Daoy (cell line): ENCODE measurements around the gene FYCO1. TPM values are rescaled to one million over a fixed set of nuclear protein-coding genes. Genes with fewer than 3 reads are reported as not detected.

Source experiments
- DNase-seq: peaks from one replicate; pipeline ENCODE4 v3.0.0-alpha.2; 2015; ENCODE audit warnings: low read depth
- total RNA-seq: library from RNA; depleted of rRNA; stranded (reverse); fragments of >200 nt; shearing (Covaris generic); gene quantifications from 2 replicates; pipeline ENCODE4 v1.2.3, GENCODE V29; 2014

Gene FYCO1
- total RNA-seq, 1 experiment from 2014 or later = 3.3 TPM

- DNase-seq = no peak
Measured at GRCh38 chr3:45984331-45985312, 11.0 kb downstream of the FYCO1 start.

GRCh38 chr3:45983770-45984169 lies 11.9 kb downstream of the FYCO1 start:
- DNase-seq = no peak

GRCh38 chr3:45981346-45982074 lies 14.1 kb downstream of the FYCO1 start:
- no peak for DNase-seq

- no peak for DNase-seq
Measured at GRCh38 chr3:45980819-45981218, 14.8 kb downstream of the FYCO1 start.

- DNase-seq = no peak
Measured at GRCh38 chr3:45980229-45980813, 15.3 kb downstream of the FYCO1 start.

GRCh38 chr3:45979378-45979777 lies 16.2 kb downstream of the FYCO1 start:
- no peak for DNase-seq

- no peak for DNase-seq
Measured at GRCh38 chr3:45978006-45978761, 17.4 kb downstream of the FYCO1 start.

GRCh38 chr3:45976191-45977091 lies 19.2 kb downstream of the FYCO1 start:
- DNase-seq = no peak

GRCh38 chr3:45975686-45976085 lies 19.9 kb downstream of the FYCO1 start:
- no peak for DNase-seq

- DNase-seq = no peak
Measured at GRCh38 chr3:45974686-45975085, 20.9 kb downstream of the FYCO1 start.

- DNase-seq = peak; percentile 47
Measured at GRCh38 chr3:45972534-45973402, 22.9 kb downstream of the FYCO1 start.

- no peak for DNase-seq
Measured at GRCh38 chr3:45969953-45970352, 25.7 kb downstream of the FYCO1 start.

GRCh38 chr3:45969116-45969515 lies 26.5 kb downstream of the FYCO1 start:
- no peak for DNase-seq

- DNase-seq = no peak
Measured at GRCh38 chr3:45968706-45969105, 26.9 kb downstream of the FYCO1 start.

- DNase-seq = no peak
Measured at GRCh38 chr3:45968149-45968548, 27.5 kb downstream of the FYCO1 start.

GRCh38 chr3:45967724-45968123 lies 27.9 kb downstream of the FYCO1 start:
- DNase-seq = no peak

- DNase-seq = no peak
Measured at GRCh38 chr3:45966950-45967640, 28.5 kb downstream of the FYCO1 start.

GRCh38 chr3:45966371-45966791 lies 29.2 kb downstream of the FYCO1 start:
- no peak for DNase-seq

GRCh38 chr3:45965653-45966052 lies 30.0 kb downstream of the FYCO1 start:
- no peak for DNase-seq
